IPS-NIHi7 (cell line): Measurements from ENCODE around the gene YWHAE.
"Not testable (repeated sequence)": the region's sequence is repeated elsewhere in the genome, so short reads cannot be mapped to it uniquely, and the experiment has no call there.

Experiments
- DNase-seq: peaks from one replicate; pipeline ENCODE4 v3.0.0; 2012; ENCODE audit warnings: mixed read lengths; ENCODE audit errors: extremely low spot score

Gene YWHAE

DNA sequence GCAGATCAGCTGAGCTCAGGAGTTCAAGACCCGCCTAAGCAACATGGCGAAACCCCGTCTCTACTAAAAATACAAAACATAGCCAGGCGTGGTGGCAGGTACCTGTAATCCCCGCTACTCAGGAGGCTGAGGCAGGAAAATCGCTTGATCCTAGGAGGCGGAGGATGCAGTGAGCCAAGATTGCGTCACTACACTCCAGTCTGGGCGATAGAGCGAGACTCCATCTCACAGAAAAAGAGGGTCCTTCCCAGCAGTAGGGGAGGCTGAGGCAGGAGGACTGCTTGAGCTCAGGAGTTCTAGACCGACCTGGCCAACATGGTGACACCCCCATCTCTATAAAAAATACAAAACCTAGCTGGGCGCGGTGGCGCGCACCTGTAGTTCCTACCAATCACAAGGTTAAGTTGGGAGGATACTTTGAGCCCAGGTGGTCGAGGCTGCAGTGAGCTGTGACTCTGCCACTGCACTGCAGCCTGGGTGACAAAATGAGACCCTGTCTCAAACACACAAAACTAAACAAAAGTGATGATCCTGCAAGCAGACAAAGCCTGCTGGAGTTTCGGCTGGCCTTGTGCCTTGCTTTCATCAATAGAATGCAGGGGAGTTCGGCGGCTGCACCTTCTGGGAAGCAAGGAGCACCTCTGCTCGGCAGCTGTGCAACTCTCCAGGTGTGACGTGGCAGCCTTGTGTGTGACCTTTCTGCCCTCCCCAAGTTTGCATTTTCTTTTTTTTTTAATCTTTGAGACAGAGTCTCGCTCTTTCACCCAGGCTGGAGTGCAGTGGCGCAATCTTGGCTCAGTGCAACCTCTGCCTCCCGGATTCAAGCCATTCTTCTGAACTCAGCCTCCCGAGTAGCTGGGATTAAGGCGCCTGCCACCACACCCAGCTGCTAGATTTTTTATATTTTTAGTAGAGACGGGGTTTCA lies 12.4 kb upstream of the YWHAE start:
- no peak for DNase-seq

GRCh38 chr17:1402262-1402586 lies 2.2 kb upstream of the YWHAE start:
- no peak for DNase-seq

DNA sequence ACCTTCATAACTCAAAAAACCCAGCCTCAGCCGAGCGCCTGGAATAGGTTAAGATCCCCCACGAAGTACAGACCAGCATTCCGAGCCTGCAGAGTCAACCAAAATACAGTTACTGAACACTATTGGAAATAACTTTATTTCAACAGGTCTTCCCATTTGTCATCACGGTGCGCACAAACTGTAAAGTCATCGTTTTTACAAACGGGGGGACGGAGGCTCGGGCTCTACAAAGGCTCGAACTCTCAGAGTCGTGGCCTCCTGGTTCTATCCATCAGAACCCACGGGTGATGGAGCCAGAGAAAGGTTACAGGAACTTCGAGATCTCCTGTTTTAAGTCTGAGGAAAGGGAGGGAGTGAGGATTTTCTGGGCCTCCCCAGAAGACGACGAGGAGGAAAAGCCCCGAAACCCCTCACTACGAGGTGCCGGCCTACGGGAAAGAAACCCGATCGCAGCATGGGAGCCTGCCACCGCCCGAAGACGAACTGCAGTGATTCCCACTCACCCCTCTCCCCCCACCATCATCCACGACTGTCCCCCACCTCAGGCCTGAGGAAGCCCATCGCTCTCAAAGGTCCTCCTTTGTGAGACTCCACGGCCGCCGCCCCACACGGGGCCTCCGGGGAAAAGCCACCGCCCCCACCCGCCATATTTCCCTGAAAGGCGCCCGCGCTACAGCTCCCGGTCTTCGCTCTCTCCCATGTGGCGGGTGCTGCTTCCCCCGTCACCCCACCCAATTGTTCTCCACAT lies 917 bp downstream of the YWHAE start:
- DNase-seq = no peak

DNA sequence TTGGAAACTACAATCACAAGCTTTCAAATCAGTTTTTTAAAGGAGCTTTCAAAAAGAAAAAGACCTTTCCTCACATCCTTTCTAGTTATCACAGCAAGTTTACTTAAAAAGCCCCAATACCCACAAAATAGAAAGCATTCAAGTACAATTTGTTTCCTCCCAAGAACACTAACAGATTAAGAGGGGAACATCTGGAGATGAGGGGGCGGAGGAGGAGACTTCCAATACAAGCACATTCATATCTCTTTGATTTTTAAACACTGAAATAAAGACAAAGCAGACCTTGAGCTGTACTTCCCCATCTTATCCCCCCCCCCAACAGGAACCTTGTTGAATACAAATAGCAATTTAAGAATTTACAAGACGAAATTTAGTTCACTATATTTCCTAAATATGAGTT lies 2.0 kb downstream of the YWHAE start:
- DNase-seq = no peak

DNA sequence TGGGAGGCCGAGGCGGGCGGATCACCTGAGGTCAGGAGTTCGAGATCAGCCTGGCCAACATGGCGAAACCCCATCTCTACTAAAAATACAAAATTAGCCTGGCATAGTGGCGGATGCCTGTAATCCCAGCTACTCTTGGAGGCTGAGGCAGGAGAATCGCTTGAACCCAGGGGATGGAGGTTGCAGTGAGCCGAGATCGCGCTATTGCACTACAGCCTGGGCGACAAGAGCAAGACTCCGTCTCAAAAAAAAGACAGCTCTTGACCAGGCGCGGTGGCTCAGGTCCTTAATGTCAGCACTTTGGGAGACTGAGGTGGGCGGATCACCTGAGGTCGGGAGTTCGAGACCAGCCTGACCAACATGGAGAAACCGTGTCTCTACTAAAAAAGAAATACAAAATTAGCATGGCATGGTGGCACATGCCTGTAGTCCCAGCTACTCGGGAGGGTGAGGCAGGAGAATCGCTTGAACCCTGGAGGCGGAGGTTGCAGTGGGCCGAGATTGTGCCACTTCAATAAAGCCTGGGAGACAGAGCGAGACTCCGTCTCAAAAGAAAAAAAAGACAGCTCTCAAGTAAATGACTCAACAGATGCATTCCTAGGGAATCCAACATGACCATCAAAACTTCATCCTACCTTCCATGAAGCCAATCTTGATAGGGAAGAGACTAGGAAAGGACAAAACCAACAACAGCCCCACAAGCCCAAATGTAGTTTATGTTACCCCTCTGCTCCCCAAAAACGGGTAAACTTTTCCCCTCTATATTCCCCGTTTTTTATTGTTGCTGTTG lies 4.0 kb downstream of the YWHAE start:
- DNase-seq = not testable (repeated sequence)

DNA sequence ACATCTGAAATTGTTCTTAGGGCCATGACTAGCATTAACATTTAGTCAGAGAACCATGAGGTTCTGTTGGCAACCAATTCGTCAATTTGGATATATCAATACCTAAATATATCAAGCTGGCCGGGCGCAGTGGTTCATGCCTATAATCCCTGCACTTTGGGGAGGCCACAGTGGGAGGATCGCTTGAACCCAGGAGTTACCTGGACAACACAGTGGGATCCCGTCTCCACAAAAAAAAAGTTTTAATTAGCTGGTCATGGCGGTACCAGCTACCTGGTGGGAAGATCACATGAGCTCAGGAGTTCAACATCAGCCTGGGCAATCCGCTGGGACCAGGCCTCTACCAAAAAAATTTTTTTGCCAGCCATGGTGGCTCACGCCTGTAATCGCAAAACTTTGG lies 8.4 kb downstream of the YWHAE start:
- DNase-seq = no peak

DNA sequence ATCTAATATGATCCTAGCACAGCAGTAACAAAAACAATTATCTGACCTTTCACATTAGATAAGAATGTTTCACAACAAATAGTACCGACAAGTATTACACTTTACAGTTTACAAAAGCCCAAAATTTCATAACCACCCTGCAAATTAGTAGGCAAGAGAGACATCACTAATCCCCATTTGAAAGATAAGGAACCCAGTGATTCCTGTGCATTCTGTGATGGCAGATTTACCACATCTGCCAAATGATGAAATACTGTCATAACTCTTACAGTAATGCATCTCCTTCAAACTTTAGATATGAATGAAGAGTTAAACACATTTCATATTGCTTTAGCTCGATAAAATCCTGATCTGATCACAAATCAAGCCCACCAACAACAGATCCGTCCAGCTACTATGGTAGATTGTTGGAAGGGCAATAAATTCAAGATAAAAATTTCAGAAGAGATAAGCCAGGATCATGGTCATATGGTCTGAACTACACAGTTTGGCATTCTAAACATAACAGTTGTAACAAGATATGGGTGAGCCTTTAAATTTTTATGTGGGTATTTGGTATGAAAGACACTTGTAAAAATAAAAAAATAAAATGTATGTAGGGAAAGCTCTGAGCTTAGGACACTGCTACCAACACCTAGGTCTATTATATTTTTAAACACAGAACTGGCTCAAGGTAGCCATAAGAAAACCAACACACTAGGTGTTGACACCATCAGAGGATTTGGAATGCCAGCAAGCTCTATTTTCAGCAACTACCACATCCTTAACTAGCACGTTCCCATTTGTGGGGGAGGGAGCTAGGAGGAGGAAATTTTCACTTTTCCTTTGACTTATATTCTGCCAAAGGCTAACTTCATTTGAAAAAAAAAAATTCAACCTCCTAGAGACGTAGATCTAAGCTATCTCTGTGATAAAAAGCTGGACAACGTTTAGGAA lies 9.3 kb downstream of the YWHAE start:
- no peak for DNase-seq

DNA sequence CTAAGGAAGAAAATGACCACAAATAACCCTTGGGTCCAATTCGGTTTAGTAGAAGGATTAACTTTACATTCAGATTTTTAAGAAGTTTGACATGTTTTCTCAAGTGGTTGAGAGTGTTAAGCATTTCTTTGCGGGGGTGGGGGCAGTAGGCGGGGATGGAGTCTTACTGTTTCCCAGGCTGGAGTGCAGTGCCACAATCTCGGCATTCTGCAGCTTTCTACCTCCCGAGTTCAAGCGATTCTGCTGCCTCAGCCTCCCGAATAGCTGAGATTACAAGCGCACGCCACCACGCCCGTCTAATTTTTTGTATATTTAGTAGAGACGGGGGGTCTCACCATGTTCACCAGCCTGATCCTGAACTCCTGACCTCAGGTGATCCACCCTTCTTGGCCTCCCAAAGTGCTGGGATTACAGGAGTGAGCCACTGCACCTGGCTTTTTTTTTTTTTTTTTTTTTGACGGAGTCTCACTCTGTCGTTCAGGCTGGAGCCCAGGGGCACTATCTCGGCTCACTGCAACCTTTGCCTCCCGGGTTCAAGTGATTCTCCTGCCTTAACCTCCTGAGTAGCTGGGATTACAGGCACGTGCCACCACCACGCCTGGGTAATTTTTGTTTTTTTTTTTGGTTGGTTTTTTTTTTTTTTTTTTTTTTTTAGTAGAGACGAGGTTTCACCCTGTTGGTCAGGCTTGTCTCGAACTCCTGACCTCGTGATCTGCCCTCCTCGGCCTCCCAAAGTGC lies 12.4 kb downstream of the YWHAE start:
- DNase-seq = not testable (repeated sequence)

- DNase-seq = not testable (repeated sequence)
Observed at GRCh38 chr17:1386675-1387190, 13.3 kb downstream of the YWHAE start.

GRCh38 chr17:1386265-1386664 lies 13.8 kb downstream of the YWHAE start:
- DNase-seq = no peak

DNA sequence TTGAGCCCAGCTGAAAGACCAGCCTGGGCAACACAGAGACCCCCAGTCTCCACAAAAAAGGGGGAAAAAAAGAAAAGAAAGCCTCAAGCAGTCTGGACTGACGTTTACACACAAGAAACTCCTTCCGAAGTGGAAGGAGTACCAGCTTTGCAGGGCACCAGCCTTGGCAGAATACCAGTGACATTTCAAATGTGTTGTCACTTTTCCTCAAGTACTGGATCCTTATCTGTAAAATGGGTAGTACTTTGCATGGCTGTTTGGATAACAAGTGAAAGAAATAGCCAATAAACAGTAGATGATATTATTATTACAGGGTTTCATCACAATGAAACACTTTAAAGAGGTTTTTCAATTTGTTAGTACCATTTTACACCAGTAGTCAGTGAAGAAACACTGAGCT lies 14.2 kb downstream of the YWHAE start:
- no peak for DNase-seq

GRCh38 chr17:1384905-1385435 lies 15.1 kb downstream of the YWHAE start:
- no peak for DNase-seq

GRCh38 chr17:1379930-1380313 lies 20.1 kb downstream of the YWHAE start:
- no peak for DNase-seq

DNA sequence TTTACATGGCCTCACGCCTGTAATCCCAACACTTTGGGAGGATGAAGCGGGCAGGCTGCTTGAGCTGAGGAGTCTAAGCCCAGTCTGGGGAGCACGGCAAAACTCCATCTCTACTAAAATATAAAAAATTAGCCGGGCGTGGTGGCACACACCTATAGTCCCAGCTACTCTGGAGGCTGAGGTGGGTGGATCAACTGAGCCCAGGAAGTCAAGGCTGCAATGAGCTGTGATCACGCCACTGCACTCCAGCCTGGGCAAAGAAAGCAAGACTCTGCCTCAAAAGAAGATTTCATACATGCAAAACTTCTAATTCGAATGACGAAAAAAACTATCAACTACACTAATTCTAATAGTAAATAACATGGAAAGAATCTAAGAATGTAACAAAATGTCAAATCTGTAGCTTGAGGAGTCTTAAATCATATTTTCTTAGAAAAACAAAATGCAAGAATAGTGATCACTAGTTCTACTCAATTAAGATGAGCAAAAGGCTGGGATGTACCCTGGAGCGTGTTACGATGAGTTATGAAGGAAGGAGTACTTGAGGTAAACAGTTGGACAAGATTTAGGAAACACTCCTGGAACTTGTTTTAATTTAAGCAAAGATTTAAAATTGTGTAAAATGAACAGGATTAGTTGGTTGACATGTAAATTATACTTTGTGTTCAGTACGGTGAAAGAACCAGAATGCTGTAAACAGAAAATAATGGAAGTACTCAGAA lies 20.7 kb downstream of the YWHAE start:
- DNase-seq = no peak

DNA sequence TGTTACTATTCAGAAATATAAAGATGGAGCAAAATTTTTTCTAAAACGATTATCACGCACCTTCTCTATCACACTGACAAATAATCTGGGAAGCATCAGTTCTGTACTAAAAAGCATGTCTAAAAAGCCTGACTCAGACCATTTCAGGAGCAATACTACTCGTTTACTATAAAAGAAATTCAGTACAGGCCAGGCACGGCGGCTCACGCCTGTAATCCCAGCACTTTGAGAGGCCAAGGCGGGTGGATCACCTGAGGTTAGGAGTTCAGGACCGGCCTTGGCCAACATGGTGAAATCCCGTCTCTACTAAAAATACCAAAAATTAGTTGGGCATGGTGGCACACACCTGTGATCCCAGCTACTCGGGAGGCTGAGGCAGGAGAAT lies 21.6 kb downstream of the YWHAE start:
- DNase-seq = not testable (repeated sequence)

DNA sequence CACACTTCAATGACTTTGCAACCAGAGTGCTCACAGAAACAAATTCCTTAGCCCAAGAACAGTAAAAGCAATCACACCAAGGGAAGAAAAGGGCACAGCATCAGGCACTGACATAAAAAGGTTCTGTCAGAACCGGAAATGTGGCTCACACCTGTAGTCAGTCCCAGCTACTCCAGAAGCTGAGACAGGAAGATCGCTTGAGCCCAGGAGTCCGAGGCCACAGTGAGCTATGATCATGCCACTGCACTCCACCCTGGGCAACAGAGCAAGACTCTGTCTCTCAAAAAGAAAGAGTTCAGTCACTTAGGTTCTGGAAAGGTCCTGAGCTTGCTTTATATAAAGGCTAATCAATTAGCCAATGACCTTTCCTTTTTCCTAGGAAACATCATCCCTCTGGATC lies 22.7 kb downstream of the YWHAE start:
- DNase-seq = no peak

GRCh38 chr17:1376061-1376460 lies 24.0 kb downstream of the YWHAE start:
- DNase-seq = no peak

- no peak for DNase-seq
Observed at GRCh38 chr17:1375615-1376014, 24.4 kb downstream of the YWHAE start.

GRCh38 chr17:1374431-1375177 lies 25.4 kb downstream of the YWHAE start:
- no peak for DNase-seq
